GM18873 (cell line): ENCODE data around the gene C14orf180.

Source experiments
- ATAC-seq: cut with Tn5 transposase; IDR thresholded peaks from one replicate; pipeline ENCODE4 v1.9.1; 2021; ENCODE audit warnings: mild to moderate bottlenecking, moderate library complexity, moderate number of reproducible peaks; ENCODE audit not compliant: unreplicated experiment, low FRiP score

The C14orf180 gene

DNA sequence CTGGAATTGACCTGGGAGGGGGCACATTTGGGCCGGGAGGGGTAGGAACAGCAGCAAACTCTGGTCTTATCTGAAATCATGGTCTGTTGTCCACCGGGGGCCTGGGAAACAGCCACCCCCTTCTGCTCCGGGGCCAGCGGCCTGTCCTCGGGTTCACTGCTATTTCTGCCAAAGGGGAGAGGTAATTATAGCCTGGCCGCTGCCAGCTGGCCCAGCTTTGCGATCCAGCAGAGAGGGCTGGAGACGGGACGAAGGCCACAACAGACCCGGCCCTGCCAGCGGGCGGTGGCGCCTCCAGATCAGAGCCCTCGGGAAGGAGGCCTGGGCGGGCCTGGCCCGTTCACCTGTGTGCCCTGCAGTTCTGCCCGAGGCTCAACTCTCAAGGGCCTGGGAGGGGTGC is at the start of gene C14orf180:
C14orf180 (plus strand) TSS at position 258 of the 400 bp plus-strand sequence. CDS start 6,667 bp downstream, outside the sequence.
- ATAC-seq, result no peak

DNA sequence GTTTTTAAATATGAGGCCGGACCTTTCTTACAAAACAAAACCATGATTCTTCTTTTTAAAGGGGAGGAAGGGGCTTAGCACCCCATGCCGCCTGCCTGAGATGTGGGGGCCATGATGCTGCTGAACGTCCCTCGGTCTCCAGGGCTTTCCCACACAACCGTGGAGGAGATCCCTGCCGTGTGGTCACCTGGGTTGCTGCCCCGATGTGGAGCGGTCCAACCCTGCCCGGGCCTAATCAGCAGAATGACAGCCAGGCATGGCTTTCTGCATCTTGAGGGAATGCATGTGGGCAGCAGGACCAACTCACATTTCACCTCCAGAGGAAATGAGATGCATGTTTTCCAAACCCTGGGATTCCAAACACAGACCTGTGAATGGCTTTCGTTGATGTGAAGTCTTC is 48.9 kb upstream of the C14orf180 start:
- ATAC-seq, result no peak

DNA sequence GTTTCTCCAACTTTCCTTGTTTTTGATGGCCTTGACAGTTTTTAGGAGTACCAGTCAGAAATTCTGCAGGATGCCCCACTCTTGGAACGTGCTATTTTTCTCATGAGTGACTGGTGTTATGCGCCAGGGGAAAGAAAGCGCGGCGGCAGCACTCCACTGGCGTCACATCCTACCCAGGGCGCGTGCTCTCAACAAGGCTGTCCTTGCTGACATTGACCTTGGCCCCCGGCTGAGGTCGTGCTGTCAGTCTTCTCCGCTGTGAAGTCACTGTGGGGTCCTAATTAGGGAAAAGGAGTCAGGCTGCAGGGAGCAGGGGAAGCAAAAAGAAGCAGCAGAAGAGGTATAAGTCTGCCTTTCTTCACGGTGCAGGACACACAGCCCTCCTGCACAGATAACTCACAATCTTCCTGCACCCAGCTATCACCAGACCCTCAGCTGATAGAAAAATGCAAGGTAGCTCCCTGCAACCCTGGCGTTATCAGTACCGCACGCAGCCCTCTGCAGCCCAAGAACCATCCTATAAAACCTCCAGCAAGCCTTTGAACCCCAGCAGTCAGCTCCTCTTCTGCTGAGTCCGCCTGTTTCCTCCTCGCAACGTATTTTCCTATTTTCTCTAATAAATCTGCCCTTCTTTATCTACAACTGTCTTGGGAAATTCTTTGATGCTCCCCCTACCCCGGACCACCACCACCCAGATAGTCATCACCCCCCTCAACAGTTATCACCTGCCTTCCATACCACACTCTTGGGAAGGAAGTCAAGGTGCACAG is 48.0 kb upstream of the C14orf180 start:
- ATAC-seq, result no peak

DNA sequence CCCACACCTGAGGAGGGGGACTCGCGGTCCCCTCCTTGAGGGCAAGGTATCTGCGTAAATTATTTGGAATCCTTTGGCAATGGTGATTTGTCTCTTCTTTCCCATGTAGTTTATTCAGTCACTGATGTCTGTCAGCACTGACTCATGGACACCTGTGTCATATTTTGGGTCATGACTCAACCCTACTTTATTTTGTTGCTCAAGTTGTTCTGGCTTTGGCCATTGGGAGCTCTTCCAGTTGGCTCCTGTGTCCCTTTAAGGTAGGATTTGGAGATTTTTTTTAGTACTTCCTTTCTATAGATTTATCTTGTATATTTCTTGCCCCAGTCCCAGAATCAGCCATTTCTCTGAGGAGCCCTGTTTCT is 47.4 kb upstream of the C14orf180 start:
- no peak for ATAC-seq

DNA sequence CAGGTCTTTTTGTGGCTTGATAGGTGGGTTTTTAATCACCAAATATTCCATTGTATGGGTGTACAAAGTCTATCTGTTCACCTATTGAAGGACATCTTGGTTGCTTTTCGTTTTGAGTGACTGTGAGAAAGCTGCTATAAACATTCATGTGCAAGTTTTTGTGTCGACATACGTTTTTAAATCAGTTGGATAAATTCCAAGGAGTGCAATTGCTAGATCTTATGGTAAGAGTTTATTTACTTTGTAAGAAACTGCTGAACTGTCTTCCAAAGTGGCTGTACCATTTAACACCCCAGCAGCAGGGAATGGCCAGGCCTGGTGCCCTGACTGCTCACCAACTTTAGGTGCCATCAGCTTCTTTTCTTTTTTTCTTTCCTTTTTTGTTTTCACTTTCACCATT is 45.5 kb upstream of the C14orf180 start:
- ATAC-seq, result no peak

DNA sequence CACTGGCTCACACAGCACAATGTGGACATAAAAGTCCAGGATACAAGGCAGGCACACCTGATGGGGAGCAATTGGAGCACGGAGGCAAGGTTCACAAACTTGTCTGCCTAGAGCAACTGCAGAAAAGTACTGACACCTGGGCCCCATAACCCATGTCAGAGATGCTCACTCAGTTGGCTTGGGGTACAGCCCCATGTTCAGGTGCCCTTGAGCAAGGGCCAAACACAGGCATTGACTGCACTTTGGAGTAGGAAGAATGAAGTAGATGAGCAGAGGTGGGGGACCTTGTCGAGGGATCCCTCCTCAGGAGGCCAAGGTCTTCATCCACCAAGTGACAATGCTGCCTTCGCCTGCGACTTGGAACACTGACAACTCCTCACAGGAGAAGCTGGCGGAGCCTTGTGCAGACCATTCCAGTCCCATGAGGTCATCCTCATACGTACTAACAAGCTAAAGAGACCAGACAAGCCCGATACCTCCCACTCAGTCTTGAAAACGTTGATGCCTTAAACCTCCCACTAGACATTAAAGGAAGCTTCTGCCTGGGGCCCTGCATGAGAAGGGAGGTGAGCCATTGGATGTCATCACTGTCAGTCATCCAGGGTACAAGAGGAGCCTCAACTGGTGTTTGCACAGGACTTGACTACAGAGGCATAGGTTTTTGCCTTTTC is 42.5 kb upstream of the C14orf180 start:
- no peak for ATAC-seq

DNA sequence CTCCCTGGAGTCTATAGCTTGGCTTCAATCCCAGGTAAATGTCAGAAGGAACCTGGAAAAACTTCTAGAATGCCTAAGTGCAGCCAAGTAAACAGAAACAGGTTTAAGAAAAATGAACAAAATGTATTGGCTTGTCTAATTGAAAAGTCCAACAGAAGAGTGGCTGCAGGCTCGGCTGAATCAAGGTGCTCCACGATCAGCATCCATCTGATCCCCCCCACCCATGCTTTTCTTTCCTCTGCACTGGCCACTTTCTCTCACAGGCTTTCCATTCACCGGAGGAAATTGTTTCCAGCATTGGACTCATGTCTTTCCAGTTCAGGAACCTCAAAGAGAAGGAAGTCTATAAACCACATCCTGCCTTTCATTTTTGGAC is 42.0 kb upstream of the C14orf180 start:
- no peak for ATAC-seq

DNA sequence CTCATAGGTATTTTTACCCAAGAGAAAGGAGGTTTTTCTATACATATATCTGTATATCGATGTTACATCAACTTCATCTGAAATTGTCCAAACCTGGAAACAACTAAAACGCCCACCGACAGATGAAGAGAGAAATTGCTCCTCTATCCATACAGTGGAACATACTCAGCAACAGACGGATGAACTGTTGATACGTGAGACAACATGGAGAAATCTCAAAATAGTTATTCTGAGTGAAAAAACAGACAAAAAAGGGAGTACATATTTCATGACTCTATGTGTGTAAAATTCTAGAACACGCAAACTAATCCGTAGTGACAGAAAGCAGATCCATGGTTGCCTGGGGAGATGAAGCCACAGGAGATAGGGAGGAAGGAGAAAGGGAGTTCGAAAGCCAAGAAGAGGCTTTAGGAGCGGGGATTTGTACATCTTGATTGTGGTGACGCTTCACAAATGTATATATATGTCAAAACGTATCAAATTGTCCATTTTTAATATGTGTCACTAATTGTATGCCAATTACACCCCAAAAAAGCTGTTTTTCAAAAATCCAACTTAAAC is 37.6 kb upstream of the C14orf180 start:
- no peak for ATAC-seq

DNA sequence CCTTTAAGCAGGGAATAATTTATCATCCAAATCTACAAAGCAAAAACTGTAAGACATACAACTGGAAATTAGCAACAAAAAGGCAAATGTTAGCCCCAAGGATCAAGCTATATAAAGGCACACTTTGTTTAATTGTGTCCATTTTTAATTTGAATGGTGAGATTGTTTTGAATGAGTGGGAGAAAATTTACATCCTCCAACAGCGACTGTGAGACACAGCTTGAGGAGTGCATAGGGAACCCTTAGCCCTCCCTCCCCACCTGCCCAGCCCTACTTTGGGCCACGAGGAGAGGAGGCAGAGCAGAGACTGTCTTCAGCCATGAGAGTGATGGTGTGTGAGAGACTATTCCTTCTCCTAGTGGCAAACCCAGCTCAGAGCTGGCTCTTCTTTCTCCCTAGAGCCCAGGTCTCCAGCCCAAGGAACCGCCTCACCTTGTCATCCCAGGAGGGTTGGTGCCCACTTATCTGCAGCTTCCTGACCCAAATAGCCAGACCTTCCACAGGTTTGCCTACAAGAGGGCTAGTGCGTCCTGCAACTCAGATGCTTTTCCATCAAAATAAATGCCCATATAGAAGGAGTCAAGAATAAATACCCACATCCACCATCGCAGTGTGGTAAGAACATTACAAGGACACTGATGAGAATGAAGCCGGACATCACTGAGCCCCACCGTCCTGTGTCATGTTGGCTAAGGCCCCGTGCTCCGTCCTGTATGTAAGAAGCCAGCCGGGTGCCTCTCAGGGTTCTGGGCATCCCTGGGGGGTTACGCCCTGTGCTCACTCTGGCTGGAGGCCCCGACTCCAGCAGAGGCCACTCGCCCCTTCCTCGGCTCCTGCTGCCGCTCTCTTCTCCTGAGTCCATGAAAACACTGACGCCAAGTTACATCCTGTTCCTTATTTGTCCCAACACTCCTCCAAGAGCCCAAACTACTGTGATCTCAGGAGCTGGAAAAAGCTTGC is 36.4 kb upstream of the C14orf180 start:
- no peak for ATAC-seq

DNA sequence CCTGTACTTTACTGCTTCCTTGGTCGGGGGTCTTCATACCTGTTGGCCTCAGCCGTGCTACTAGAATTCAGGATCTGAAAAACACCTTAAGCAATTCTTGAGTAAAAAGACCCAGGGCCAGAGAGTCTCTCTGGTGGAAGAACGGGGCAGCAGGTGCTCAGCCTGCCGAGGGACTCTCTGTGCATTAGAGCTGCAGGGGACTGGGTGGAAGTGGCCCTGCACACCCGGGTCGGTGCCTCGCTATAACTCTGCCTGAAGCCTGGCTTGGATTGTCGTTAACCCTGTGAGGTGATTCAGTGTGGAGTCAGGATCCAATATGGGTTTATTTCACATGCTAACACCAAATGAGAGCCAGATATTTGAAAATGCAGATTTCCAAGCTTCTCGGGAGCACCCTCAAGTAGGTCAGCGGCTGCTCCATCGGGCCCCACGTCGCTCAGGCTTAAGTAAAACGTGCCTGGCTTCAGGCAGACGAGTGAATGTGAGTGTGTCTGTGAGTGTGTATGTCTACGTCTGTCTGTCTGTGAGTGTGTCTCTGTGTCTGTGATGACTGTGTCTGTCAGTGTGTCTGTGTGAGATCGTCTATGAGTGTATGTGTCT is 35.1 kb upstream of the C14orf180 start:
- no peak for ATAC-seq

DNA sequence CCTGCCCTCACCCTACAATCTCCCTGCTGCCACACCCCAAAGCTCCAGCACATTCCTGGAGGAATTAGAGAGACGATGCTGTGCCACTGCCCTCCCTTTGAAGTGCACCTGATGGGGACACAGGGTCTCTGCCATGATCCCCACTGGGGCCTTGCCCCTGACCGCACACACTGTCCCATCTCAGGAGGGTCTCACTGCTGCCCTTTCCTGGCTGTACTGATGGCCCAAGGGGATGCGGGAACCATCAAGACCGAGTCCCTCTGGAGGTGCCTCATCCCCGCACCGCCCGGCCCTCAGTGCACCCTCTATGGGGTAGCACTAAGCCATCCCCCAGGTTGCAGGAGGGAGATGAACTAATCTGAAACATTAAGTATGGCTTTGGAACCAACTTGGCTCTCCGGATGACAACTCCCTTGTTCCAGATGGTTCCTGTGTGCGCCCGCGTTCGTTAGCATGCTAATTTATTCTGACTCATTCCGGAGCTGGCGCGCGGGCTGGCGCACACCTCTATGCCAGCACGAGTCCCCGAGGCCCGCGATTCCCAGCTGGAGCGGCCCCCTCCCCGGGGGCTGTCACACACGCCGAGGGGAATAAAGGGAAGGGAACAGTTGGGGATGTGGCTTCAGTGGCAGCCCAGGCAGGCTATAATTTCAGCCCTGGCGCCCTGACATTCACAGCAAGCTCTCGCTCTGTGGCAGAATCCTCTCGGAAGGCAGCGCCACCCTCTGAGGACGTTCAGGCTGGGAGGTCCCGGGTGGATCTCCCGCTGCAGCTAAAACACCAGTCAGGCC is 34.2 kb upstream of the C14orf180 start:
- ATAC-seq, result no peak

DNA sequence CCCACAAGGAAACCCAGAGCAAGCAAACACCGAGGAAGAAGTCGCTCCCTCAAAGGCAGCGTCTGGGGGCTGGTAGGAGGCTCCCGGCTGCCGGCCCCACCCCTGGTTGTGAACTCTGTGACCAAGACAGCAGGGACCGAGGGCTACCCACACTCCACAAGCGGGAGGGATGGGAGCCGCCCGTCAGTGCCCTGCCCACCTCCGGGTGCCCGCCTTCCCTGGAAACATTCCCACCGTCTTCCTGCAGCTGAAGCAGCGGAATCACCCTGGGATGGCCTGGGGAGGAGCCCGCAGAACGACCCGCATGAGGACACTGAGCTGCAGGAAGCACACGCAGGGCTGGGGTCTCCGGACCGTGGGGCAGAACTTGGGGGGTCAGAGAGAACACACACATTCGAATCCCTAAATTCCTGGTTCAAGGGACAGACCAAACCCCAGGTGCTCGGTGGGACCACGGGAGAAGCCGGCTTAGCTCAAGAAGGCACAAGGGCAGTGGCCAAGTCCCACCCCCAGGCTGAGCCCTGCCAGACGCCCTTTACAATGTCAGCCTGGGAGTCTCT is 33.5 kb upstream of the C14orf180 start:
- ATAC-seq, result no peak

DNA sequence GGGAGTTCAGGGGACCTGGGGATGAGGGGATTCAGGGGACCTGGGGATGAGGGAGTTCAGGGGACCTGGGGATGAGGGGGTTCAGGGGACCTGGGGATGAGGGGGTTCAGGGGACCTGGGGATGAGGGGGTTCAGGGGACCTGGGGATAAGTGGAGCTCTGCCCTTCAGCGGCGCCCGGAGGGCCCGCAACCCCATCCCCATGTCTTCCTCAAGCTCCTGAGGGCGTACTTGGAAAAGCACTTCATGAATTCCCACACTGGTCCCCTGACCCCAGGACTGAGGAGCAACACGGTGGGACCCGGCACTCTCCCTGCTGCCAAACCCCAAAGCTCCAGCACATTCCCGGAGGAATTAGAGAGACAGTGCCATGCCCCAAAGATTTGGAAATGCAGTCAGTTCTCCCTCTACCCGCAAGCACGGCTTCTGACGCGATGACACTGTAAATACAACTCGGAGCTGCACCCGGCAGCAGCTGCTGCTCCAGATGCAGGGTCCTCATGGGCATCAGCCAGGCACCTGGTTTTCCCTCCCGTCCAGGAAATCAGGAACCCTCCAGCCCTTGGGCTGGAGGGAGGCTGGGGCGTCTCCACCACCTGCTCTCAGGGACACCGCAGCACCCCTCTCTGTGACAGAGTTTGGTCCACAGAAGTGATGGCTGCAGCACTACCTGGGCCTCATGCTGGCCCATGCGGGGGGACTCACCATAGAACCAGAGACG is 32.8 kb upstream of the C14orf180 start:
- no peak for ATAC-seq

DNA sequence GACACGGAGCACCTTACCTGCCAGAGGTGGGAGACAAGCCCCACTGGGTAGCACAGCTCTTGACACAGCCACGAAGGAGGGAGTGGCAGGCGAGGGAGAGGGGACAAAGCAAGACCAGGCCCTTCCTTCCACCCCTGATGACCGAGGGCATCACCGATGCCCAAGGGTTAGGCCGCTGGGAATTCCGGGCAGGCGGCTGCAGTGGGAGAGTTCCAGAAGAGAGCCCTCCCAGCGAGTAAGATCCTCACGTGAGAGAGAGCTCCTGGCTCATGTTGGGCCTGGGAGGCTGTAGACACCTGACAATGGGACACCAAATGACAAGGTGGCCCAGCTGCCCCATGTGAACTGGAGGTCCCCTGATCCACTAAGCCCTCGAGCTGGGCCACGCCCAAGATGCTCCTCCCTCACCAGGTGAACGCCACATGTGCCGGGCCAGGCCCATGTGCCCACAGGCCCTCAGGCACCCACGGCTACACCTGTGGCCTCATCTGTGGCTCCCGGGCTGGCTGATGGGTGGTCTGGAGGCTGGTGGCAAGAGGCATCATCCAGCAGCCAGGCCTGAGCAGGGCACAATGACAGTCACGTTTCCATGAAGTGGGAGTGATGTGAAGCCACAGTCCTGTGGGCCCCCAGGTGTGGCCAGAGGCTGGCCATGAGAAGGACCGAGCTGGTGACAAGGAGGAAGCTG is 32.1 kb upstream of the C14orf180 start:
- ATAC-seq, result no peak

DNA sequence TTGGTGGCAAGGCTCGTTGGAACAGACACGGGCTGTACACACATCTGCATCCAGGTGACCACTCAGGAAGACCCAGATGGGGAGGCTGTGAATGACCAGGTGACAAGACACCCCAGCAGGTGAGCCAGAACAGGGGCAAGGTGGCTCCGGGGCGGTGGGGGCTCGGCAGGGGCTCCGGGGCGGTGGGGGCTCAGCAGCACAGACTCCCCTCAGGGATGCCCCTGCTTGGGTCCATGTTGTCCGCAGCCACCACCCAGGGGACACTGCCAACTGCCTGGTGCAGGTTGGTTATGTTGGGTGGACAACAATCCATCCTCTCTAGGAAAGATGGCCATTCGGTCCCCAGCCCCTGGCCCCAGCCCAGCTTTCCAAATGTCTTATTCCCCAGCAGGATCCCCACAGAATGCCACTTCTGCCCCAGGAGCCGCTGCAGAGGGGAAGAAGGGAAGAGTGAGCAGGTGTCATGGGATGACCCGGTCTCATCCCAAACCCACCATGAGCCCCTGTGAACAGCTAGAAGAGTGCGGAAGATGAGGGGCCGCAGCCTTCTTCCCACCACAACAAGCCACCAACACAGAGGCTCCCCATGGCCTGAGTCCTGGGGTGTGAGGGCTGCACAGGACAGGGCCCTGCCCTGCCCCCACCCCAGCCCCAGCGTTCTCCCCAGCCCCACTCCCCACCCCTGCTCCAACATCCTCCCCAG is 31.4 kb upstream of the C14orf180 start:
- no peak for ATAC-seq

DNA sequence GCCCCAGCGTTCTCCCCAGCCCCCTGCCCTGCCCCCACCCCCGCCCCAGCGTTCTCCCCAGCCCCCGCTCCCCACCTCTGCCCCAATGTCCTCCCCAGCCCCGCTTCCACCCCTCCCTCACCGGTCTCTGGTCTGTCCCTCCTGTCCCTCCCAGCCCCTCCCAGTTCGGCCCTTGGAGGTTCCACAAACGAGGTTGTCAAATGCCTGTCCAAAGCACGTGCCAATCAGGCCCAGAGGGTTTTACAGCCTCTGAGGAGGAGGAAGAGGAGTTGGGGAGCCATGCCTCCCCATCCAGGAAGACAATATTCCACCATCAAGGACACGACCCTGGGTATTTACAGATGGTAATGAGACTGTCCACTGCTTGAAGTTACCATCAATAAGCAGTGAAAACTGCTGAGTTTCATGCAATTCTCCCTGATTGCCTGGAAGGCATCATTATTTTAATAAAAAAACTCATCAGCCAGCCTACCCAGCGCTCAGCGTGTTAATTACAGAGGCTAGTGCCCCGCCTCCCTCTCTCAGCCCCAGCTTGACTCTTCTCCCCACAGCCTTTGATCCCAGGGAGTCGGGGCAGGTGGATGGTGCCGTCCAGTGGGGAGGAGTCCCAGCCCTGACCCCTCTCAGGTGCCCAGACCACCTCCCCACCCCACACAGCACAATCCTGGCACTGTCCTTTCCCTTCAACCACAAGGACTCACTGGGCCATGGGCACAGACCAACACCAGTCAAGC is 30.6 kb upstream of the C14orf180 start:
- ATAC-seq, result no peak
